Renal cortex interstitium (tissue), 11 donors: ENCODE measurements around the gene SALL1. TPM values are rescaled to one million over a fixed set of nuclear protein-coding genes. Genes with fewer than 3 reads are reported as not detected.

Experiments used
- DNase-seq, 11 donors: peaks; one replicate each; pipeline ENCODE4 v3.0.0-alpha.2; 2013; ENCODE audit warnings: low read depth in 9 of 11, low spot score in 4 of 11; ENCODE audit errors: extremely low read depth in 1 of 11
- polyA plus RNA-seq, 3 donors: library from polyadenylated mRNA; unstranded; fragments of 120-200 nt; gene quantifications; one replicate each; pipeline ENCODE4 v1.2.1, GENCODE V29; 2013; ENCODE audit not compliant: insufficient read length in 3 of 3

Gene SALL1
- polyA plus RNA-seq, 3 donors = 111 to 124 (median 123) TPM

GRCh38 chr16:51163366-51163765, 12.3 kb upstream of the SALL1 start:
- DNase-seq = no peak

GRCh38 chr16:51161440-51162195, 10.5 kb upstream of the SALL1 start:
- DNase-seq = no peak

GRCh38 chr16:51159865-51160264, 8.8 kb upstream of the SALL1 start:
- no peak for DNase-seq

- DNase-seq = no peak
Observed at GRCh38 chr16:51159296-51159695, 8.2 kb upstream of the SALL1 start.

- no peak for DNase-seq
Observed at GRCh38 chr16:51157698-51158097, 6.6 kb upstream of the SALL1 start.

- DNase-seq = no peak
Observed at GRCh38 chr16:51156807-51157200, 5.7 kb upstream of the SALL1 start.

- no peak for DNase-seq
Observed at GRCh38 chr16:51155820-51156806, 5.0 kb upstream of the SALL1 start.

- no peak for DNase-seq
Observed at GRCh38 chr16:51155199-51155607, 4.1 kb upstream of the SALL1 start.

GRCh38 chr16:51154271-51155171, 3.5 kb upstream of the SALL1 start:
- no peak for DNase-seq

GRCh38 chr16:51153577-51154031, 2.5 kb upstream of the SALL1 start:
- DNase-seq = no peak

GRCh38 chr16:51152691-51153576, 1.9 kb upstream of the SALL1 start:
- no peak for DNase-seq

GRCh38 chr16:51151961-51152663, 1.0 kb upstream of the SALL1 start:
- peak in 10 of 11 donors; percentile 79 to 93 (median 88) for DNase-seq

GRCh38 chr16:51151435-51151960, 428 bp upstream of the SALL1 start:
- DNase-seq = peak in 9 of 11 donors; percentile 78 to 91 (median 84)

GRCh38 chr16:51150165-51150887, 744 bp downstream of the SALL1 start:
- no peak for DNase-seq

GRCh38 chr16:51149721-51150164, 1.3 kb downstream of the SALL1 start:
- no peak for DNase-seq

GRCh38 chr16:51149251-51149661, 1.8 kb downstream of the SALL1 start:
- DNase-seq = no peak
